Right cardiac atrium (tissue), 5 donors: Measurements from ENCODE around the gene CRYL1. TPM values are rescaled to one million over a fixed set of nuclear protein-coding genes. Genes with fewer than 3 reads are reported as not detected.

Source experiments
- ATAC-seq, 2 donors: fragments of 200-7000 bp; cut with Tn5 transposase; one replicate each; pipeline versions ENCODE4 v1.8.0 to v1.9.1; 2020; ENCODE audit warnings: moderate library complexity in 2 of 2, mild to moderate bottlenecking in 1 of 2
- DNase-seq, 3 donors: peaks; one replicate each; pipeline ENCODE4 v3.0.0-alpha.2; 2020
- H3K27ac ChIP-seq: one replicate; pipeline ENCODE4 v1.5.1; 2013; ENCODE audit warnings: mild to moderate bottlenecking, low read length, control low read depth, moderate library complexity
- H3K27me3 ChIP-seq: one replicate; pipeline ENCODE4 v1.6.1; 2013; ENCODE audit not compliant: control insufficient read depth, insufficient read depth
- H3K4me1 ChIP-seq: one replicate; pipeline ENCODE4 v1.6.1; 2013; ENCODE audit warnings: low read length; ENCODE audit not compliant: control insufficient read depth, insufficient read depth
- H3K4me3 ChIP-seq: one replicate; pipeline ENCODE4 v1.5.1; 2013; ENCODE audit warnings: low read length, control low read depth
- H3K9me3 ChIP-seq: one replicate; pipeline ENCODE4 v1.6.1; 2013; ENCODE audit warnings: low read length; ENCODE audit not compliant: control insufficient read depth
- WGBS: extraction: QIAGEN DNeasy Blood & Tissue Kit; methylation state at CpG from one replicate; pipeline ENCODE4 v1.1.7; 2013; 5-methylcytosine and 5-hydroxymethylcytosine counted together
- intact Hi-C, 4 donors: fragments of 100-400 bp; cut with DNase I; formaldehyde crosslinking; loops; one replicate each; pipeline versions ENCODE4 v1.11.0 to v1.14.0; 2022 to 2023
- polyA plus RNA-seq: library from polyadenylated mRNA; stranded (reverse); fragments of 200-250 nt; gene quantifications from one replicate; pipeline ENCODE4 v1.2.3, GENCODE V29; 2013
- total RNA-seq, 4 donors: library from RNA; stranded (reverse); fragmentation: NEBNext Ultra II Directional; extraction: Animal tissue kit (Norgen Biotek cat#: 25700); gene quantifications; one replicate each; pipeline ENCODE4 v1.2.1, GENCODE V29; 2021
- donor health status: healthy with polysubstance abuse.
- donor health status: DM: no; HTN: yes; CAD: no.
- donor health status: DM: no; HTN: no; CAD: no.
- donor health status: DM: no; HTN: yes; CAD: no; lungs with severe emphysema.
- donor health status: DM: yes; HTN: yes; CAD: no.

CRYL1 gene
- total and polyA plus RNA-seq, 5 donors: 29.3 to 41.8 (median 33.1) TPM

DNA sequence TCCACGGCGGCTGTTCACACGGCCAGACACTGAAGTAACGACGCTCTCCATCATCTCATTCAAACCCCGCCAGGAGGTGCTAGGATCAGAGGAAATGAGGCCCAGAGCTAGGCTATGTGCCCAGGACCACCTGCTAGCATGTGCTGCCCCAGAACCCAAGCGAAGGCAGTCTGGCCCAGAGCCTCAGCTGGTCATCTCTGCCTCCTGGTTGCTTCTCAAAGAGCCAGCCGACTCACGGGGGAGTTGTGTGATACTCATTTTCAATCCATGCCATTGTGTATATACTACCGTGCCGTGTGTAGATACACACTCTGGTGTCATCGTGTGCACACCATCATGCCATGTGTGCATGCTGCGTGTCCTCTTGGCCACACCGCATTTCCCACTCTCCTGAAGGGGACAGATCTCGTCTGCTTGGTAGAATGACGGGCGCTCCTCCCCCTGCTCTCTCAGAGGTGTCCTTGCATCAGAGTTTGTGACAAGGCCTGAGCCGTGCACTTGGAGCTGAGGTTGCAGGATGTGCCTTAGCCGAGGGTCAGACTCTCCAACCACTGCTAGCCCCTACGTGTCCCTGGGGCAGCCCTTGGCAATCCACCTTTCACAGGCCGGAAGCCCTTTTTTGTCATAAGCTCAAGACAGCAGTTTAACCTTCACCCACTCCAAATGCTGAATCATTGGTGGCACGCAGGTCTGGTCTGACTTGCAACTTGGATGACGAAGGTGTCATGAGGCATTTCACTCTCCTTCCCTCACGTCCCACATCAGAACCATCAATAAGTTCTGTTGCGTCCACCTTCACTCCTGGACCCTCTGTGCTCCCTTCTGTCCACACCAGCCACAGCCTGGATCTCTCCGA lies 130.4 kb downstream of the CRYL1 start:
- no peaks in the 10 kb centered on the region for H3K27me3 ChIP-seq
- H3K27ac ChIP-seq: no peak overlapping the region
- DNase-seq (no peak), ATAC-seq (no peak)
- 93% methylated on average over 26 of the region's 26 CpGs for WGBS
- no peaks in the 10 kb centered on the region for H3K4me1 ChIP-seq
- H3K4me3 ChIP-seq: no peak overlapping the region
- intact Hi-C loops: no loop called here
- no peaks in the 10 kb centered on the region for H3K9me3 ChIP-seq

DNA sequence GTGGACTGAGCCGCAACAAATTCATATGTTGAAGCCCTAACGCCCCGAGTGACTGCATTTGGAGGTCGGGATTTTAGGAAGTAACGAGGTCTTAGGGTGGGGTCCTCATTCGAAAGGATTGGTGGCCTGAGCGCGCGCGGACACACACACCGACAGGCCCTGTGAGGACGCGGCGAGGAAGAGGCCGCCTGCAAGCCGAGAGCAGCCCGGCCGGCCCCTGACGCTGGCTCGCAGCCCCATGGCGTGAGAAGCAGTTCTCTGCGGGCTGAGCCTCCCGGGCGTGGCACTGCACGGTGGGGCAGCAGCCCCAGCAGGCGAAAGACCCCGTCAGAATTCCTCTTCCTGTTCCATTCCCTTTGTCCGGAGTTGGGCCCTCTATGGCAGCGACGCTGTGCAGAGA lies 131.2 kb downstream of the CRYL1 start:
- no peak for ATAC-seq
- intact Hi-C loops: no loop called here
- Histone ChIP-seq H3K4me3 (no peak overlapping the region), H3K27me3 (no peaks in the 10 kb centered on the region), H3K27ac (no peak overlapping the region), H3K9me3 (no peaks in the 10 kb centered on the region), H3K4me1 (no peaks in the 10 kb centered on the region)
- 51% methylated on average over 30 of the region's 30 CpGs for WGBS
- DNase-seq: peak in 1 of 3 donors; percentile 67

DNA sequence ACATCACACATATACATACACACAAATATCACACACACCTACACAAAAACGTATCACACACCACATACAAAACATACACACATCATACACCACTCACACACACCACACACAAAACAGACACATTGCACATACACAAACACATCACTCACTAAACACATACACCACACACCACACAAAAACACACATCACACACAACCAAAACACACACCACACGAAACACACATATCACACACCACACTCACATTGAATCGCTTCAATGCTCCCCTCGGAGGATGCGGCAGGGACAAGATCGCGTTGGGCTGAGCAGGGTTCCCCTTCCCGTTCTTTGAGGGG lies 131.5 kb downstream of the CRYL1 start:
- DNase-seq: no peak
- 82% methylated on average over 8 of the region's 8 CpGs for WGBS
- Histone ChIP-seq H3K4me3 (no peak overlapping the region), H3K4me1 (no peaks in the 10 kb centered on the region), H3K9me3 (no peaks in the 10 kb centered on the region), H3K27ac (no peak overlapping the region), H3K27me3 (no peaks in the 10 kb centered on the region)
- intact Hi-C loops: no loop called here
- no peak for ATAC-seq

DNA sequence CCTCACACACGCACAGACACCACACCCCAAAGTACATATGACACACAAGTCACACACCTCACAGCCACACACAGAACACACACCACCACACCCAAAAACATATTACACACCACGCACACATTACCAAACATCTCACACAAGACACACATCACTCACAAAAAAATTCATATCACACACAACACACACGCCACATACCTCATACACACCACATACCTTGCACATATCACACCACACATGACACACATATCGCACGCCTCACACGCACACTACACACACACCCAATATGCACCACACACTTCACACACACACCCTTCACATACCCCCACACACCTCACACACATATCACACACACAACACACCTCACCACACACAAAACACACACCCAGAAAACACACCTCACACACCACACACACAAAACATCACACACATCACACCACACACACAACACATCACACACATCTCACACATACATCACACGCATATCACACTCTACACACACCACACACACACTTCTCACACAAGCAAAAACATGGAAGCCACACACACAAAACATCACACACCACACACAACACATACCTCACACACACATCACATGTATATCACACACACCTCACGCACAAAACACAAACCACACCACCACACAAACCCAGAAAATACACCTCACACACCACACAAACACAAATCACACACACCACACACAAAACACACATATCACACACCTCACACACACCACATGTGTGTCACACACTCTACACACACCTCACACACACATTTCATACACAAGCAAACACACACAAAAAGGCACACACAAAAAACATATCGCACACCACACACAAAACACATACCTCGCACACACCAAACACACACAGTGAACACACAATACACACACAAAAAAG lies 132.1 kb downstream of the CRYL1 start:
- WGBS: 97% methylated on average over 10 of the region's 10 CpGs
- ATAC-seq (no peak), DNase-seq (no peak)
- Histone ChIP-seq H3K9me3 (no peaks in the 10 kb centered on the region), H3K4me1 (no peaks in the 10 kb centered on the region), H3K4me3 (no peak overlapping the region), H3K27ac (no peak overlapping the region), H3K27me3 (no peaks in the 10 kb centered on the region)
- intact Hi-C loops: no loop called here

DNA sequence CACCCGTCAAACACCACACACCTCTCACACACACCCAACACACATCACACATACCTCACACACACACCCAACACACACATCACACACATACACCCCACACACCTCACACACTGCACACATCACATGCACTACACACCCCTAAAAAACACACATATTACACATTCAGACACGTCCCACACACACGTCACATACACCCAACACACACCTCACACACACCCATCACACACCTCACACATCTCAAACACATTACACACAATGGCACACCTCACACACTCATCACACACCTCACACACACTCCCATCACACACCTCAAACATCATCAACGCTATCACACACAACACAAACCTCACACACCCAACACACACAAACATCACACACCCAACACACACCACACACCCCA lies 133.1 kb downstream of the CRYL1 start:
- no peaks in the 10 kb centered on the region for H3K9me3 ChIP-seq
- H3K27me3 ChIP-seq: no peaks in the 10 kb centered on the region
- H3K4me1 ChIP-seq: no peaks in the 10 kb centered on the region
- WGBS: 95% methylated on average over 4 of the region's 4 CpGs
- DNase-seq (no peak), ATAC-seq (no peak)
- H3K27ac ChIP-seq: no peak overlapping the region
- intact Hi-C loops: no loop called here
- no peak overlapping the region for H3K4me3 ChIP-seq

DNA sequence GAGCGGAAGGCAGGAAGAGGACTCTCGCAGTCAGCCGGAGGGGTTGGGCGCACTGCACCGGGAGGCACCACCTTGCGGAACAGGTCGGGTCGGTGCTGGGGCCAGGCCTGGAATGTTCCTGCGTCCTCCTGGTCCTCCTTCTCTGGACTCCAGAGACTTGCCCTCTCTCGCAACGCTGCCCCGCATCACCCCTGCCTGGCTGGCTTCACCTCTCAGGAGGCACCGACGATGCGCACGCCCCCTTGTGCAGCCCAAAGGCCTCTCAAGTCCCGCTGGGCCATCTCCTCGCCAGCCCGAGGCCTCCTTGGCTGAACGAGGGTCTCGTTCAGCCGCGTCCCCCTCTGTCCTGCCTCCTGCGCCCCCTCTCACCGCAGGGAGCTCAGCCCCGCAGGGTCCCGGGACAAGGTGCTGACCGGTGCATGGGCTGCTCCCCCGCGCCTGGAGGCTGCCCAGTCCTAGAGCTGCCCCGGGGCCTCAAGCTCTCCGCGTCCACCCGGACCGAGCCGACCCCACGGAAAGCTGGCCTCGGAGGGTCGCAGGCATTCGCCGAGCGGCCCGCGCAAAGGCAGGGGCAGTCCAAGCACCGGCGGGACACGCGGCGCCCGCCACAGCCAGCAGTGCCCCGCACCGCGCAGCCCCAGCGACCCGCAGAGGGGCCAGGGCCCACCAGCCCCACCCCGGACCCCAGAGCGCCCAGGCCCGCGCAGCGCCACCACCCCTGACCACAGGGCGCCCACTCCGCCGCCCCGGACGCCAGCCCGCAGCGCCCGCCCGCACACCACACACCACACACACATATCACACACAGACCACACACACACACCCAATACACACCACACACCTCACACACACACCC lies 133.8 kb downstream of the CRYL1 start:
- no peaks in the 10 kb centered on the region for H3K9me3 ChIP-seq
- H3K4me3 ChIP-seq: no peak overlapping the region
- H3K27me3 ChIP-seq: no peaks in the 10 kb centered on the region
- 96% methylated on average over 66 of the region's 69 CpGs for WGBS
- ATAC-seq (peak in 1 of 2 donors; percentile 12), DNase-seq (peak in 1 of 3 donors; percentile 58)
- no peaks in the 10 kb centered on the region for H3K4me1 ChIP-seq
- intact Hi-C loops: no loop called here
- H3K27ac ChIP-seq: no peak overlapping the region

DNA sequence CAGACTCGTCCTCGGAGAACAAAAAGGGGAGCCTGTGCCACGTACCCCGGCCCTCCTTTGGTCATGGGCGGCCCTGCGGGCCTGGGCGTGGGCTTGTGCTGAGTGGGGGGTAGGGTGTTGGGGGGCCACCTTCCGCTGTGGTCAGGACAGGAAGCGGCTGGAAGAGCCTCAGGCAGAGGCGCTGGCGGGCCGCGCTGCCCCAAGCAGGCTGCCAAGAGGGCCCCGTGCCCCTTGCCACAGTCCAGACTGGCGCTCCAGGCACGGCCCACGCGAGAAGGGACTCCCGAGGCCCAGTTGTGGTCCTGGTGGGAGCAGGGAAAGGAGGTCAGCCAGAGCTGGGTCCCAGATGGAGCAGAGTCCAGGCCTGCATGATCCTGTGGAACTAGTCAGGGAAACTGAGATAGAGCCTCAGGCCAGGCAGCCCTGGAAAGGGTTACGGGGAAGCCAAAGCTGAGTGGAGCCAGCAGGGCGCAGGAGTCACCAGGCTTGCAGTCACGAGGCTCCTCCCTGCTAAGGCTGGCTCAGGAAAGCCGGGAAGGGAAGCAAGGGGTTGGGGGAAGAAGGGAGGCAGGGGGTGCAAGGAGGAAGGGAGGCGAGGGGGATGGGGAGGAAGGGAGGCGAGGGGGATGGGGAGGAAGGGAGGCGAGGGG lies 135.0 kb downstream of the CRYL1 start:
- no peaks in the 10 kb centered on the region for H3K9me3 ChIP-seq
- H3K27me3 ChIP-seq: no peaks in the 10 kb centered on the region
- WGBS: 84% methylated on average over 26 of the region's 26 CpGs
- H3K4me1 ChIP-seq: no peaks in the 10 kb centered on the region
- ATAC-seq: peak in 1 of 2 donors; percentile 11
- DNase-seq: peak in 1 of 3 donors; percentile 44
- no peak overlapping the region for H3K27ac ChIP-seq
- no peak overlapping the region for H3K4me3 ChIP-seq
- intact Hi-C loops: no loop called here

DNA sequence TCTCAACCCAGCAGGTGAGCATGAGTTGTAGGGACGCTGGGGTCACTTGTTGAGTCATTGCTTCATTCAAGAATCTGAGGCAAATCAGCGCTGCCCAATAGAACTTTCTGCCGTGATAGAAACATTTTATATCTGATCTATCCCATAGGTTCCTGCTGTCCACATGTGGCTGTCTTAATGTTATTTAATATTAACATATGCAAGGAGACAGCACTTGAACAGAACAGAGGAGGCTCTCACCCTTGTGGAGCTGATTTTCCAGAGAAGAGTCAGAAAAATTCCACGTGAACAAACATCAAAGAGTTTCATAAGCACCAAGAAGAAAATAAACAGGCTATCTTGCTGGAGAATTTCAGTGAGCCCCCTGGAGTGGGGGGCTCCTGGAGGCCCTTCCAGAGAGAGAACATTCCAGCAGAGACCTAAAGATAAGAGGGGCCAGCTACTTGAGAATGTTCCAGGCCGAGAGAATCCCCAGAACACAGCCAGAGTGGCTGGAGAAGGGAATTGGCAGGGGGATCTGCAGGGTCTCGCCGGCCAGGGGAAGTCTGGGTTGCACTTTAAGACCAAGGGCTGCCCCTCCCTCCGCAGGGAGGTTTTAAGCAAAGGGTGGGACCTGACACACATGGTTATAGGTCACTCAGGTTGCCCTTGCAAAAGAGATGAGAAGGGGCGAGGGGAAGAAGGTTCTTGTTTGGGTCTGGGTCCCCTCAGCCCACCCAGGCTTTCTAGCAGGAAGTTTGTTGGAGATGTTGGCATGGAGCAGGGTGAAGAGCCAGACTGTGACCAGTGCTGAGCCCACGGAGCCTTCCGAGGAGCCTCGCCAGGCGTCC lies 135.7 kb downstream of the CRYL1 start:
- WGBS: 65% methylated on average over 13 of the region's 13 CpGs
- intact Hi-C loops: no loop called here
- ATAC-seq (no peak), DNase-seq (no peak)
- Histone ChIP-seq H3K27ac (no peak overlapping the region), H3K9me3 (no peaks in the 10 kb centered on the region), H3K4me1 (no peaks in the 10 kb centered on the region), H3K27me3 (no peaks in the 10 kb centered on the region), H3K4me3 (no peak overlapping the region)

- WGBS: 95% methylated on average over 2 of the region's 2 CpGs
- no peak overlapping the region for H3K27ac ChIP-seq
- no peaks in the 10 kb centered on the region for H3K4me1 ChIP-seq
- ATAC-seq (no peak), DNase-seq (no peak)
- H3K4me3 ChIP-seq: no peak overlapping the region
- intact Hi-C loops: no loop called here
- H3K9me3 ChIP-seq: no peaks in the 10 kb centered on the region
- no peaks in the 10 kb centered on the region for H3K27me3 ChIP-seq
Measured at GRCh38 chr13:20388184-20388583, 137.5 kb downstream of the CRYL1 start.
